Measurements from ENCODE around the gene DLG5. TPM values are rescaled to one million over a fixed set of nuclear protein-coding genes. Genes with fewer than 3 reads are reported as not detected.
A peak's percentile ranks its signal among the peaks of the same experiment; 100 is the strongest.

DLG5 gene
- polyA plus RNA-seq, 4 donors, result 34.0 to 53.8 (median 43.0) TPM

- no peak for DNase-seq (ENCODE audit: low read depth in 4 of 4, low spot score in 2 of 4)
Observed at GRCh38 chr10:77892761-77893160, 33.8 kb downstream of the DLG5 start.

- no peak for DNase-seq (ENCODE audit: low read depth in 4 of 4, low spot score in 2 of 4)
Observed at GRCh38 chr10:77892021-77892739, 34.4 kb downstream of the DLG5 start.

DNA sequence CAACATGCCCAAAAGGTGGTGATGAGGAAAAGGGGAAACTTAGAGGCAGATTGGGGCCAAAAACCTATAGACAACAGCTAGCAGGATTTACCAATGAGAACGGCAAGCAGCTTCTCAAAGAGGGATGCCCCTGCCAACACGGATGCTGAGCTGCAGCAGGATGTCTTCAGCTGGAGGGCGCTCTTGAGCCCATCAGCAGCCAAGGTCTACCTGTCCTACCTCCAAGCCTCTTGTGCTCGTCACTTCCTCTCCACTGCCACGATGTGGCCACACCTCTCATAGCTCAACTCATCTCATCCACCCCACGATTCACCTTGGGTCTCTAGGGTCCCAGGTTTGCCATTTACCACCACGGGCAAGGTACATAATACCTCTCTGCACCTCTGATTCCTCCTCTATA lies 36.5 kb downstream of the DLG5 start:
- DNase-seq (ENCODE audit: low read depth in 4 of 4, low spot score in 2 of 4), result no peak

- DNase-seq (ENCODE audit: low read depth in 4 of 4, low spot score in 2 of 4), result peak in 2 of 4 donors; percentile 41 to 45
Observed at GRCh38 chr10:77889277-77889903, 37.2 kb downstream of the DLG5 start.

DNA sequence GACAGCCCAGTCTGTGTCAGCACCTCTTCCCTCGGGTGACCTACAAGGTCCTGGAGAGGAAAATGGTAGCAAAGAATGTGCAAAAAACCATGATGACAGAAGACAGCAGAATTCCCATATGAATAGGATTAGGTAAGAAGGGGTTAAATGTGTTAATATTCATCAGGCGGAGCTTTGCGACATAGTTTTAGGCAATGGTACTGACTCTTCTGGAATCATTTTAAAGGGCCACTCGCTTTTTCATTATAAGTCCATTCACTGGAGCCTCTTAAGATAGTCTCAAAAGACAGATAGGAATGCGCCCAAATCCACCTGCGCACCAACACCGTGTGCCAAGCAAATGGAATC lies 38.2 kb downstream of the DLG5 start:
- DNase-seq (ENCODE audit: low read depth in 4 of 4, low spot score in 2 of 4), result no peak

- DNase-seq (ENCODE audit: low read depth in 4 of 4, low spot score in 2 of 4), result no peak
Observed at GRCh38 chr10:77887631-77888355, 38.8 kb downstream of the DLG5 start.

GRCh38 chr10:77886795-77887355 lies 39.7 kb downstream of the DLG5 start:
- no peak for DNase-seq (ENCODE audit: low read depth in 4 of 4, low spot score in 2 of 4)

DNA sequence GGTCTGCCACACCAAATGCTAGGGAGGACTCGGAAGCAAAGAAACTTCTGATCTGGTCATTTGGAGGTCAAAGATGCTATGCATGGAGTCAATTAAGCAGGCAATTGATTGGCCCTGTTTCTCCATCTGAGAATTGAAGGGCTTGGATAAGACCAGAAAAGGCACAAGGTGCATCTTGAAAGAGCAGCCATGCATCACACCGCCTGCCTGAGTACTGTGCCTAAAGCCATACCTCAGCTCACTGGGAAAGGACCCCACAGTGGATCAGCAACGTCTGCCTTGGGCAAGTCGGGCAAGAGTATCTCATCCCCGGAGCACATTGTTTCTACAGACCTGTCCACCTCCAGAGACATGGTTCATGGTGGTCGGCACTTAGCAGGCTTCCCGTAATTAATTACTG lies 42.4 kb downstream of the DLG5 start:
- DNase-seq (ENCODE audit: low read depth in 4 of 4, low spot score in 2 of 4), result no peak

GRCh38 chr10:77881636-77882035 lies 44.9 kb downstream of the DLG5 start:
- DNase-seq (ENCODE audit: low read depth in 4 of 4, low spot score in 2 of 4), result no peak

- DNase-seq (ENCODE audit: low read depth in 4 of 4, low spot score in 2 of 4), result no peak
Observed at GRCh38 chr10:77881222-77881621, 45.3 kb downstream of the DLG5 start.

- DNase-seq (ENCODE audit: low read depth in 4 of 4, low spot score in 2 of 4), result peak in 1 of 4 donors; percentile 26
Observed at GRCh38 chr10:77879710-77880109, 46.8 kb downstream of the DLG5 start.

- no peak for DNase-seq (ENCODE audit: low read depth in 4 of 4, low spot score in 2 of 4)
Observed at GRCh38 chr10:77879065-77879464, 47.5 kb downstream of the DLG5 start.

DNA sequence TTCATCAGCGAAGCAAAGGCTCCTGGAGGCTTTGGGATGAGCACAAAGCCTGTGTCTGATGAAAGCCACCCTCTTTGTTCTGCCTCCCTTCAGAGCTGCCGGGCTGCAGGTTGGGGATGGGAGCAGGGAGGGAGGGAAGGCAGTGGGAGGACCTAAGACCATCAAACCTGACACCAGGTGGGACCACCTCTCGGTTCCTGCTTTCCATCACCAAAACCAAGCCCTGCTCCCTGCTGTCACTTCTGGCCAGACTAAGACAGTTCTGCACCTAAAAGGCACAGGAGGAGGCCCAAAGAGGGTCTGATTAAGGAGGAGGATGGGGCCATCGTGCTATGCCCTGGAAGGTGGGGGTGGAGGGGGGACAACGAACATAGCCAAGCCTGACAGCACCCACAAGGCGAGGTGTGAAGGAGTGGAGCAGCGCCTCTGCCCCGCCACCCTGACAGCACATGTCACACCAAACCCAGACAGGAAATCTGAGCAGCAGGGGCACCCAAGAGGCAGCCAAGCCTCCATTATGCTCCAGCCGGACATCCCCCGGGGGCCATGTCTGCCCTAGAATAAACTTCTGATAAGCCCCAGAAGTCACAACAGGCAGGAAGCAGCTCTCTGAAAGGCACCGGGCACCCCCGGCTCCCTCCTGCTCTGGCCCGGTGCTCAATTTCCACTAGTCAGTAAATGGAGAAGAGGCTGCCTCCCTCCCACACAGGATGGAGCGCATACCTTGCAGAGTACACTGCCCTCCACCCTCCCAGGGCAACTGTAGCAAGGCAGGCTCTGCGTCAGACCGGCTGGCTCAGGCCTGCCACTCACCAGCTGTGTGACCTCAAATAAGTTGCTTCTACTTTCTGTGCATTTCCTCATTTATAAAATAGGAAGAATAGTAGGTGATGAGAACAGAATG lies 48.9 kb downstream of the DLG5 start:
- peak in 3 of 4 donors; percentile 53 to 70 (median 66) for DNase-seq (ENCODE audit: low read depth in 4 of 4, low spot score in 2 of 4)

DNA sequence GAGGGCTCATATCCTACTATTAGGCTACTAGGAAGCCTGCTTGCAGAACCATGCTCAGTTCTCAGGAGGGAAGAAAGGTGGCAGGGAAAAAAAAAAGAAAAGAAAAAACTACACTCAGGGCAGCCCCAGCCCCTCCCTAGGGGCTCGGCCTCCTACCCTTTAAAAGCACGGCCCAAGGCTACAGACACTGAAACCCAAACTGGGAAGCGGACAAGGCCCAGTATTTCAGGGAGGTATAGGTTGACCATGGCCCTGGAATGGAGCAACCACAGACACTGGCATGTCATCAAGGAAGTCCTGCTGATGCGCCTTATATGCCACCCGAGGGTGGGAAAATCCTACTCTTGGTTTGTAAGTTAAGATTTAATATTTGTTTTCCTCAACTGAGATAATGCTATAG lies 50.8 kb downstream of the DLG5 start:
- no peak for DNase-seq (ENCODE audit: low read depth in 4 of 4, low spot score in 2 of 4)

- no peak for DNase-seq (ENCODE audit: low read depth in 4 of 4, low spot score in 2 of 4)
Observed at GRCh38 chr10:77874872-77875271, 51.7 kb downstream of the DLG5 start.

DNA sequence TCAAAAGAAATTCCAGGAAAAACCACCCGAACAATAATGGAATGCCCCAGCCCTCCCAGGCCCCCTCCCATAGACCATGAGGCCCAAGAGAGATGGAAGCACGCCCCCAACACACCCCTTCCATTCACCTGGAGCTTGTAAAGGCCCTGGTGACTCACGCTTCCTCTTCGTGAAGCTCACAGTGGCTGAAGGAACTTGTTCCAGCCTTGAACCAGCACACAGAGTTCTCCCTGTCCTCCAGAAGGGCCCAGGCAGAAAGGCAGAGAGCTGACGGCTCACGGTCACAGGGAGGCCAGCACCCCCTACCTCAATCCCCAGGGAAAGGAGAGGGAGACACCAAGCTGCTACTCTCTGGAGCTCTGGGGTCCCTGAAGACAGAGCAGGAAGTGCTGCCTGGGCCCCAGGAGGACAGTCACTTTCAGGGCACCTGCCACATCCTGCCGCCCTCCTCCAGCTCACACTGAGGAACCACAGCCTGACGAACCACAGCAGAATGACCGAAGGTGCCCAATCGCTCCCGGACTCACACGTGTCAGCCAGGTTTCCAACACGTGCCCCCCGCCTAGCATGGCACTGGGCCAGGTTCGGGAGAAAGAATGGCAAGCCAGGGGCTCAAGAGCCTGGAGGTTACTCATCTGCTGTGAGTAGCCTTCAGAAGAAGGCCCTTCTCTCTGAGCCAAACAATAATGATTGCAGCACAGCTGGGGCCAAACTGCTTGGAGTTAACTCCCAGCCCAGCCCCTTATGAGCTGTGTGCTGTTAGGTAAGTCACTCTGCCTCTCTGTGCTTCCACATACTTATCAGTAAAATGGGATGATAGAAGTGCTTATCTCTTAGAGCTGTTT lies 52.8 kb downstream of the DLG5 start:
- DNase-seq (ENCODE audit: low read depth in 4 of 4, low spot score in 2 of 4), result no peak

DNA sequence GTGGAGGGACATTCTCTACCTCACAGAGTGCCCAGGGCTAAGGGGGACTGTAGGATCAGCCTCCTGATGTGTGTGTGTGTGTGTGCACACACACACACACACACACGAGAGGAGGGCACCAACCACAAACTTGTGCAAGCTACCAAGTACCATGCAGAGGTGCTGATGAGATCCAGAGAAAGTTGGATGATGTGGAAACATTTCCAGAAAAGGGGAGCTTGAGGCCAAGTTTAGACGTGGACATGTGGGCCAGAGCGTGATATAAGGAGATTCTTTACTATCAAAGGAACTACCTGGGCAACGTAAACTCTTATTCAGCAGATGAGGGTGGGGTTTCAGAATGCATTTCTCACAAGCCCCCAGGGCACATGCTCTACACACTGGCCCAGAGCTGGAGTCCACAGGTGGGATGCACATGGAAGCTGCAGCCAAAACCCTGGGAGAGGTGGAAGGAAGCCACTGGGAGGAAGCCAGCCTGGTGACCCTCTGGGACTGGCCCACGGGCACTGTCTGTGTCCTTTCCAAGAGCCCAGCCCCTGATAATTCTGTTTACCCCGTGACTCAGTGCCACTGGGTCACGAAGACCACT lies 53.5 kb downstream of the DLG5 start:
- no peak for DNase-seq (ENCODE audit: low read depth in 4 of 4, low spot score in 2 of 4)

GRCh38 chr10:77872151-77872946 lies 54.2 kb downstream of the DLG5 start:
- DNase-seq (ENCODE audit: low read depth in 4 of 4, low spot score in 2 of 4), result no peak
